Measurements from ENCODE around the gene EPS15. TPM values are rescaled to one million over a fixed set of nuclear protein-coding genes. Genes with fewer than 3 reads are reported as not detected.
A peak's percentile ranks its signal among the peaks of the same experiment; 100 is the strongest.

EPS15 gene
- total RNA-seq, 4 donors from 2014 or later, result 49.8 to 84.3 (median 62.5) TPM

GRCh38 chr1:51519865-51520699 is 1.0 kb upstream of the EPS15 start:
- intact Hi-C loops (cut with DNase I), result loop anchor here (5.0 to 10.0 kb wide), 2 partner anchors 97 to 285 kb away; partner anchors contain the start of genes OSBPL9 and RNF11
- 78% methylated on average over 8 of the region's 8 CpGs for WGBS
- Histone ChIP-seq H3K4me1 (peaks cover 15 to 30% (median 29%) of the 10 kb centered on the region in 4 donors), H3K27me3 (no peaks in the 10 kb centered on the region), H3K9me3 (peaks cover 0 to 3% (median 0%) of the 10 kb centered on the region in 4 donors), H3K36me3 (no peaks in the 10 kb centered on the region), H3K4me3 (no peak overlapping the region), H3K27ac (replicated peaks in 1 of 4) (no peak overlapping the region)
- TF ChIP-seq POLR2A (IDR thresholded peaks at IDR 0.05; ENCODE audit: low read depth), result no peak
- TF ChIP-seq EP300 (IDR thresholded peaks at IDR 0.05), result no peak
- TF ChIP-seq, protein P1, sequence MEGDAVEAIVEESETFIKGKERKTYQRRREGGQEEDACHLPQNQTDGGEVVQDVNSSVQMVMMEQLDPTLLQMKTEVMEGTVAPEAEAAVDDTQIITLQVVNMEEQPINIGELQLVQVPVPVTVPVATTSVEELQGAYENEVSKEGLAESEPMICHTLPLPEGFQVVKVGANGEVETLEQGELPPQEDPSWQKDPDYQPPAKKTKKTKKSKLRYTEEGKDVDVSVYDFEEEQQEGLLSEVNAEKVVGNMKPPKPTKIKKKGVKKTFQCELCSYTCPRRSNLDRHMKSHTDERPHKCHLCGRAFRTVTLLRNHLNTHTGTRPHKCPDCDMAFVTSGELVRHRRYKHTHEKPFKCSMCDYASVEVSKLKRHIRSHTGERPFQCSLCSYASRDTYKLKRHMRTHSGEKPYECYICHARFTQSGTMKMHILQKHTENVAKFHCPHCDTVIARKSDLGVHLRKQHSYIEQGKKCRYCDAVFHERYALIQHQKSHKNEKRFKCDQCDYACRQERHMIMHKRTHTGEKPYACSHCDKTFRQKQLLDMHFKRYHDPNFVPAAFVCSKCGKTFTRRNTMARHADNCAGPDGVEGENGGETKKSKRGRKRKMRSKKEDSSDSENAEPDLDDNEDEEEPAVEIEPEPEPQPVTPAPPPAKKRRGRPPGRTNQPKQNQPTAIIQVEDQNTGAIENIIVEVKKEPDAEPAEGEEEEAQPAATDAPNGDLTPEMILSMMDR (IDR thresholded peaks at IDR 0.05), result no peak
- TF ChIP-seq POLR2AphosphoS5 (IDR thresholded peaks at IDR 0.05), result no peak
- no peak for DNase-seq (ENCODE audit: extremely low spot score)

- intact Hi-C loops (cut with DNase I), result loop anchor here (5.0 to 10.0 kb wide), 2 partner anchors 99 to 284 kb away; partner anchors contain the start of genes OSBPL9 and RNF11
- under 1% methylated on average over 9 of the region's 52 CpGs for WGBS
- peaks cover 27 to 45% (median 43%) of the 10 kb centered on the region in 4 donors for H3K4me1 ChIP-seq
- peaks cover 0 to 3% (median 0%) of the 10 kb centered on the region in 4 donors for H3K9me3 ChIP-seq
- H3K36me3 ChIP-seq, result no peaks in the 10 kb centered on the region
- peak overlapping the region; percentile 93 to 99 (median 94) for H3K4me3 ChIP-seq
- H3K27ac ChIP-seq (replicated peaks in 1 of 4), result peak overlapping the region; percentile 89 to 93 (median 91)
- DNase-seq (ENCODE audit: extremely low spot score), result no peak
- no peaks in the 10 kb centered on the region for H3K27me3 ChIP-seq
- no peak for TF ChIP-seq POLR2A (IDR thresholded peaks at IDR 0.05; ENCODE audit: low read depth)
- TF ChIP-seq, protein P1 (IDR thresholded peaks at IDR 0.05), result no peak
- TF ChIP-seq POLR2AphosphoS5 (IDR thresholded peaks at IDR 0.05), result no peak
- no peak for TF ChIP-seq EP300 (IDR thresholded peaks at IDR 0.05)
Observed at GRCh38 chr1:51518586-51519047, 449 bp downstream of the EPS15 start.

GRCh38 chr1:51518033-51518585 is 957 bp downstream of the EPS15 start:
- peak overlapping the region; percentile 89 to 93 (median 91) for H3K27ac ChIP-seq (replicated peaks in 1 of 4)
- no peaks in the 10 kb centered on the region for H3K36me3 ChIP-seq
- H3K27me3 ChIP-seq, result no peaks in the 10 kb centered on the region
- no peak for DNase-seq (ENCODE audit: extremely low spot score)
- intact Hi-C loops (cut with DNase I), result loop anchor here (5.0 to 10.0 kb wide), 2 partner anchors 99 to 283 kb away; partner anchors contain the start of genes OSBPL9 and RNF11
- peaks cover 0 to 3% (median 0%) of the 10 kb centered on the region in 4 donors for H3K9me3 ChIP-seq
- peak overlapping the region; percentile 93 to 99 (median 94) for H3K4me3 ChIP-seq
- TF ChIP-seq POLR2A (IDR thresholded peaks at IDR 0.05; ENCODE audit: low read depth), result no peak
- TF ChIP-seq EP300 (IDR thresholded peaks at IDR 0.05), result no peak
- TF ChIP-seq, protein P1 (IDR thresholded peaks at IDR 0.05), result no peak
- TF ChIP-seq POLR2AphosphoS5 (IDR thresholded peaks at IDR 0.05), result no peak
- peaks cover 30 to 50% (median 48%) of the 10 kb centered on the region in 4 donors for H3K4me1 ChIP-seq
- whole genome bisulfite sequencing, result 1% methylated on average over 19 of the region's 20 CpGs

GRCh38 chr1:51517361-51518032 is 1.6 kb downstream of the EPS15 start:
- 6% methylated on average over 7 of the region's 7 CpGs for WGBS
- H3K27ac ChIP-seq (replicated peaks in 1 of 4), result peak overlapping the region; percentile 89 to 93 (median 91)
- H3K27me3 ChIP-seq, result no peaks in the 10 kb centered on the region
- TF ChIP-seq, protein P1 (IDR thresholded peaks at IDR 0.05), result no peak
- TF ChIP-seq POLR2AphosphoS5 (IDR thresholded peaks at IDR 0.05), result no peak
- TF ChIP-seq EP300 (IDR thresholded peaks at IDR 0.05), result no peak
- no peak for TF ChIP-seq POLR2A (IDR thresholded peaks at IDR 0.05; ENCODE audit: low read depth)
- H3K4me1 ChIP-seq, result peaks cover 35 to 56% (median 54%) of the 10 kb centered on the region in 4 donors
- no peak for DNase-seq (ENCODE audit: extremely low spot score)
- H3K36me3 ChIP-seq, result no peaks in the 10 kb centered on the region
- intact Hi-C loops (cut with DNase I), result loop anchor here (5.0 to 10.0 kb wide), 2 partner anchors 100 to 283 kb away; partner anchors contain the start of genes OSBPL9 and RNF11
- peaks cover 0 to 3% (median 0%) of the 10 kb centered on the region in 4 donors for H3K9me3 ChIP-seq
- H3K4me3 ChIP-seq, result peak overlapping the region; percentile 93 to 99 (median 94)
